ENCODE results near the gene ICAM1. TPM values are rescaled to one million over a fixed set of nuclear protein-coding genes. Genes with fewer than 3 reads are reported as not detected.
A peak's percentile ranks its signal among the peaks of the same experiment; 100 is the strongest.

Gene ICAM1
- polyA plus RNA-seq, 1 donor from 2014 or later, result not detected

DNA sequence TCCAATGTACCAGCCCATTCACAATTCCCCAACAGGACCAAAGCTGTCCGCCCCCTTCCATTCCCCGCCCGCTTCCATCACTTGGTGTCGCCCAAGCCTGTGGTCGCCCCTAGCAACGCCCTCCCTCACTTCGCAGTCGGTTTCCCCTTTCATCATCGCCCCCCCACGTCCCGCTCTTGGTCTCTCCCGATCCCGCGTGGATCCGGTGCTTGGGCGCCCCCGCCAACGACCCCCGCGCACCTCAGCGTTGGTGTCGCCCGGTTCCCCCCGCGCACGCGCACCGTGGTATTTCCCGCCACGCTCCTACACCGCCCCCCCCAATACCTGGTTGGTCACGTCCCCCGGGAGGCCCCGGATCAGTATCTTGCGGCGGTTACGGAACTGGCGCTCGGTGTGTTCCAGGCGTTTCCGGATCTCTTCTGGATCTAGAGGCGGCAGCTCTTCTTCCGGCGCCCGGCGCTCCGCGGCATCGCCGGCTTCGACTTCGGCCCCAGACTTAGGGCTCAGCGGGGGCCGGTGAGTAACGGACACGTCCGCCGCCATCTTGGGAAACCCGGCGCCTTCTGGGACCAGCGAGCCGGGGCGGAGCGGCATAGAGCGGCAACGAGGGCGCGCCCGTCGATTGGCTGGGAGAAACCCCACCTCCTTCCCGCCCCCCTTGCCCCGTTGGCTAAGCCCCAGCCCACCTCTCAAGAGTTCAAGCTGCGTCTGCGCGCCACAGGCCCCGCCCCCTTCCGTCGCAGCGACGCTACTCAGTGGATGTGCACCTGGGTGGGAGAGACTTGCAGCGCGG is 62.2 kb downstream of the ICAM1 start, which contains the start of gene RAVER1:
TSS of gene RAVER1 (minus strand) at position 565 of the 793 bp plus-strand sequence. CDS start at position 543, 22 bp downstream.
- TF ChIP-seq, protein P1, sequence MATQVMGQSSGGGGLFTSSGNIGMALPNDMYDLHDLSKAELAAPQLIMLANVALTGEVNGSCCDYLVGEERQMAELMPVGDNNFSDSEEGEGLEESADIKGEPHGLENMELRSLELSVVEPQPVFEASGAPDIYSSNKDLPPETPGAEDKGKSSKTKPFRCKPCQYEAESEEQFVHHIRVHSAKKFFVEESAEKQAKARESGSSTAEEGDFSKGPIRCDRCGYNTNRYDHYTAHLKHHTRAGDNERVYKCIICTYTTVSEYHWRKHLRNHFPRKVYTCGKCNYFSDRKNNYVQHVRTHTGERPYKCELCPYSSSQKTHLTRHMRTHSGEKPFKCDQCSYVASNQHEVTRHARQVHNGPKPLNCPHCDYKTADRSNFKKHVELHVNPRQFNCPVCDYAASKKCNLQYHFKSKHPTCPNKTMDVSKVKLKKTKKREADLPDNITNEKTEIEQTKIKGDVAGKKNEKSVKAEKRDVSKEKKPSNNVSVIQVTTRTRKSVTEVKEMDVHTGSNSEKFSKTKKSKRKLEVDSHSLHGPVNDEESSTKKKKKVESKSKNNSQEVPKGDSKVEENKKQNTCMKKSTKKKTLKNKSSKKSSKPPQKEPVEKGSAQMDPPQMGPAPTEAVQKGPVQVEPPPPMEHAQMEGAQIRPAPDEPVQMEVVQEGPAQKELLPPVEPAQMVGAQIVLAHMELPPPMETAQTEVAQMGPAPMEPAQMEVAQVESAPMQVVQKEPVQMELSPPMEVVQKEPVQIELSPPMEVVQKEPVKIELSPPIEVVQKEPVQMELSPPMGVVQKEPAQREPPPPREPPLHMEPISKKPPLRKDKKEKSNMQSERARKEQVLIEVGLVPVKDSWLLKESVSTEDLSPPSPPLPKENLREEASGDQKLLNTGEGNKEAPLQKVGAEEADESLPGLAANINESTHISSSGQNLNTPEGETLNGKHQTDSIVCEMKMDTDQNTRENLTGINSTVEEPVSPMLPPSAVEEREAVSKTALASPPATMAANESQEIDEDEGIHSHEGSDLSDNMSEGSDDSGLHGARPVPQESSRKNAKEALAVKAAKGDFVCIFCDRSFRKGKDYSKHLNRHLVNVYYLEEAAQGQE (IDR thresholded peaks at IDR 0.05; ENCODE audit: borderline replicate concordance), result peak; percentile 87
- TF ChIP-seq EZH2 (IDR thresholded peaks at IDR 0.05; ENCODE audit: borderline replicate concordance, insufficient read depth, low read length, poor library complexity, severe bottlenecking), result no peak
- TF ChIP-seq POLR2AphosphoS5 (IDR thresholded peaks at IDR 0.05), result peak; percentile 92
- peak; percentile 64 for TF ChIP-seq SMC3 (conservative IDR thresholded peaks at IDR 0.05; ENCODE audit: poor library complexity)
- TF ChIP-seq, protein P2, sequence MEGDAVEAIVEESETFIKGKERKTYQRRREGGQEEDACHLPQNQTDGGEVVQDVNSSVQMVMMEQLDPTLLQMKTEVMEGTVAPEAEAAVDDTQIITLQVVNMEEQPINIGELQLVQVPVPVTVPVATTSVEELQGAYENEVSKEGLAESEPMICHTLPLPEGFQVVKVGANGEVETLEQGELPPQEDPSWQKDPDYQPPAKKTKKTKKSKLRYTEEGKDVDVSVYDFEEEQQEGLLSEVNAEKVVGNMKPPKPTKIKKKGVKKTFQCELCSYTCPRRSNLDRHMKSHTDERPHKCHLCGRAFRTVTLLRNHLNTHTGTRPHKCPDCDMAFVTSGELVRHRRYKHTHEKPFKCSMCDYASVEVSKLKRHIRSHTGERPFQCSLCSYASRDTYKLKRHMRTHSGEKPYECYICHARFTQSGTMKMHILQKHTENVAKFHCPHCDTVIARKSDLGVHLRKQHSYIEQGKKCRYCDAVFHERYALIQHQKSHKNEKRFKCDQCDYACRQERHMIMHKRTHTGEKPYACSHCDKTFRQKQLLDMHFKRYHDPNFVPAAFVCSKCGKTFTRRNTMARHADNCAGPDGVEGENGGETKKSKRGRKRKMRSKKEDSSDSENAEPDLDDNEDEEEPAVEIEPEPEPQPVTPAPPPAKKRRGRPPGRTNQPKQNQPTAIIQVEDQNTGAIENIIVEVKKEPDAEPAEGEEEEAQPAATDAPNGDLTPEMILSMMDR (IDR thresholded peaks at IDR 0.05; ENCODE audit: poor library complexity, severe bottlenecking), result peak; percentile 56
- TF ChIP-seq MXI1 (conservative IDR thresholded peaks at IDR 0.05; ENCODE audit: poor library complexity, severe bottlenecking), result peak; percentile 89
- peak; percentile 94 for TF ChIP-seq TAF1 (IDR thresholded peaks at IDR 0.05; ENCODE audit: low read depth)
- peak; percentile 46 for TF ChIP-seq RAD21 (conservative IDR thresholded peaks at IDR 0.05)
- peak; percentile 72 for TF ChIP-seq EP300 (conservative IDR thresholded peaks at IDR 0.05; ENCODE audit: poor library complexity, severe bottlenecking)
- H4K20me1 ChIP-seq (ENCODE audit: insufficient read depth), result no peaks in the 10 kb centered on the region
- H3K36me3 ChIP-seq (ENCODE audit: insufficient read depth, low read length), result no peaks in the 10 kb centered on the region
- peak within 1 kb of the TSS; percentile 92 for H3K9ac ChIP-seq (ENCODE audit: low read length)
- H3K27ac ChIP-seq (ENCODE audit: low read length), result peak within 1 kb of the TSS; percentile 98
- no peaks in the 10 kb centered on the region for H3K27me3 ChIP-seq (ENCODE audit: insufficient read depth, low read depth, low read length)
- H3K4me3 ChIP-seq (ENCODE audit: low read length), result peak within 1 kb of the TSS; percentile 91
- H3F3A ChIP-seq (ENCODE audit: insufficient read depth, low read length, poor library complexity, severe bottlenecking), result no peaks in the 10 kb centered on the region
- H2AFZ ChIP-seq (ENCODE audit: low read depth, low read length), result peak within 1 kb of the TSS; percentile 83
- peaks cover 22% of the 10 kb centered on the region for H3K79me2 ChIP-seq (replicated peaks; ENCODE audit: insufficient read depth, low read length)
- H3K9me2 ChIP-seq (ENCODE audit: insufficient read depth, low read length), result no peaks in the 10 kb centered on the region
- H3K4me2 ChIP-seq (ENCODE audit: low read length), result peak within 1 kb of the TSS; percentile 88
- H3K9me3 ChIP-seq (ENCODE audit: low read length), result no peaks in the 10 kb centered on the region

DNA sequence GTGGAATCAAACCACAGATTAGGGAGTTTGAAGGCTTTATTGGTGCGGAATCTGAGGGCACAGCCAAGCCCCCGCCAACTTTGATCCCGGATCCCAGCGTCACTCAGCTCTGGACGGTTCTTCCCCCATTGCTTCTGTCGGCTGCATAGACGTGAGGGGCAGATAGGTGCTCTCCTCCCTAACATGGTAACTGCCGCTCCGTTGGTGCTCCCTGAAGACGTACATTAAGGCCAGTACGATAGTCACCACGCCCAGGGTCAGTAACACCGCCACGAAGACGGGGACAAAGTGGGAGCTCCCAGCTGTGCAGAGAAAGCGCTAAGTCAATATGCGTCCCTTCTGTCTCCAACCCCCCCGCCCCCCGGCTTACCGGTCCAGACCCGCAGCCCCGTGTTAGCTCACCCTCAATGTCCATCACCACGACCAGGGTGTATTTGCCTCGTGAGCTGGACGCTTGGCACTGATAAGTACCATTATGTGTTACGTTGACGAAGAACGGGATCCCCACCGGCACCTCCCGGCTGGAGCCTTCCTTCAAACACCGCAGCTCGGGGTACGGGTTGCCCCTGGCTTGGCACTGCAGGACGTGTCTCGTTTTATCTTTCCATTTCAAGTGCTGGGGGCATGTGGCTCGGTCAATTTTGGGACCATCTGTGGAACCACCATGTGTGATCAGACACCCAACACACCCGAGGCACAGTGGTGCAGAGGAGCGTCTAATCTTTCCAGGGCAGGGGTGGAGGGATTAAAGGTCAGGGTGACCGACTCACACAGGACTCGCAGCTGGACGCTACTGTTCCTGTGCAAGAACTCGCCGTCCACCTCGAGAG is 63.1 kb downstream of the ICAM1 start:
- Histone ChIP-seq H3K36me3 (ENCODE audit: insufficient read depth, low read length) (no peaks in the 10 kb centered on the region), H3K4me3 (ENCODE audit: low read length) (peak overlapping the region; percentile 91), H2AFZ (ENCODE audit: low read depth, low read length) (peak overlapping the region; percentile 76), H4K20me1 (ENCODE audit: insufficient read depth) (no peaks in the 10 kb centered on the region), H3F3A (ENCODE audit: insufficient read depth, low read length, poor library complexity, severe bottlenecking) (no peaks in the 10 kb centered on the region), H3K27me3 (ENCODE audit: insufficient read depth, low read depth, low read length) (no peaks in the 10 kb centered on the region), H3K9me2 (ENCODE audit: insufficient read depth, low read length) (no peaks in the 10 kb centered on the region), H3K4me2 (ENCODE audit: low read length) (peak overlapping the region; percentile 40), H3K79me2 (replicated peaks; ENCODE audit: insufficient read depth, low read length) (peaks cover 22% of the 10 kb centered on the region), H3K9me3 (ENCODE audit: low read length) (no peaks in the 10 kb centered on the region), H3K27ac (ENCODE audit: low read length) (peak overlapping the region; percentile 98), H3K9ac (ENCODE audit: low read length) (peak overlapping the region; percentile 92)
- TF ChIP-seq MXI1 (conservative IDR thresholded peaks at IDR 0.05; ENCODE audit: poor library complexity, severe bottlenecking) (no peak), RAD21 (conservative IDR thresholded peaks at IDR 0.05) (no peak), POLR2AphosphoS5 (IDR thresholded peaks at IDR 0.05) (no peak), EZH2 (IDR thresholded peaks at IDR 0.05; ENCODE audit: borderline replicate concordance, insufficient read depth, low read length, poor library complexity, severe bottlenecking) (no peak), TAF1 (IDR thresholded peaks at IDR 0.05; ENCODE audit: low read depth) (no peak), SMC3 (conservative IDR thresholded peaks at IDR 0.05; ENCODE audit: poor library complexity) (no peak), EP300 (conservative IDR thresholded peaks at IDR 0.05; ENCODE audit: poor library complexity, severe bottlenecking) (no peak)
- TF ChIP-seq, protein P2 (IDR thresholded peaks at IDR 0.05; ENCODE audit: poor library complexity, severe bottlenecking), result no peak
- TF ChIP-seq, protein P1 (IDR thresholded peaks at IDR 0.05; ENCODE audit: borderline replicate concordance), result no peak
